ENCODE measurements around the gene TRMT112.

Gene TRMT112

DNA sequence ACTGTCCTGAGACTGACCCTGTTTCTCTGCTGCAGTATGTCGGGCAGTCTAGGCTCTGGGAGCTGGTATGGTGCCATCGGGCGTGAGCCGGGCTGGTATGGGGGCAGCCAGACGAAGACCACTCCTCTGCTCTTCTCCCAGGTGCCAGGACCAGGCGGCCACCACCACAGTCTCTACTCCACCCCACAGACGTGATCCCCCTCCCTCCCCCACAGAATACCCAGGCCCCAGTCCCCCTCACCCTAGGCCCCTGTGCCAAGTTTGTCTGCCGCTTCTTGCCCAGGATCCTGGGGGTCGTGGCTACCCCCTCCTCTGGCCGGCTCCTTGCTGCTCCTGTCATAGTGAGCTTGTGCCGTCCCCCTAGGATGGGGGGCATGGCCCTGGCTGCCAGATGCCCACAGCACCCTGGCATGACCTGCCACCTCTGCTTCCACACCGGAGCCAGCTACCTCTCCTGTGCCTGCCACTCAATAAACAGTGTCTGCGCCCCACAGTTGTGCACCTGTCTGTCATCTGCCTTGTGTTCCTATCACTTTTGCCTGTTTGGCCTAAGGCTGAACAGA, 28.3 kb downstream of the TRMT112 start:
- peaks cover 4% of the 10 kb centered on the region for H3K79me2 ChIP-seq

DNA sequence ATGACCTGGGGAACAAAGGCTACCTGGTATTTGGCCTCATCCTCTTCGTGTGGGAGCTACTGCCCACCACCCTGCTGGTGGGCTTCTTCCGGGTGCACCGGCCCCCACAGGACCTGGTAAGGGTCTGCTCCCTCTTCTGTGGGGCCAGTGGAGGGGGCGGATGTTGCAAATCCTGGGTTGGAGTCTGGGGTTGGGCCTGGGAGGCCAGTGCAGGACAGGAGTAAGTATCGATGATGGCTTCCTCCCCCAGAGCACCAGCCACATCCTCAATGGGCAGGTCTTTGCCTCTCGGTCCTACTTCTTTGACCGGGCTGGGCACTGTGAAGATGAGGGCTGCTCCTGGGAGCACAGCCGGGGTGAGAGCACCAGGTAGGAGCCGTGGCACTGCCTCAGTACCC, 29.0 kb downstream of the TRMT112 start:
- TF ChIP-seq CTCF (IDR thresholded peaks at IDR 0.05) = no peak
- H3K4me1 ChIP-seq = peaks cover 6% of the 10 kb centered on the region

More for the DNA sequence above, 28.3 kb downstream of the TRMT112 start:
- Histone ChIP-seq H3K27me3 (ENCODE audit: control insufficient read depth, insufficient read depth, low read length) (no peaks in the 10 kb centered on the region), H3K4me2 (ENCODE audit: low read length) (no peak overlapping the region), H3K9me3 (ENCODE audit: control insufficient read depth, low read length) (no peaks in the 10 kb centered on the region), H3K4me3 (ENCODE audit: low read depth, low read length) (no peak overlapping the region), H2AFZ (no peak overlapping the region), H3K9ac (no peak overlapping the region), H3K27ac (no peak overlapping the region), H3K36me3 (ENCODE audit: control insufficient read depth, insufficient read depth, low read length) (no peaks in the 10 kb centered on the region), H3K4me1 (peaks cover 2% of the 10 kb centered on the region)
- no peak for TF ChIP-seq CTCF (IDR thresholded peaks at IDR 0.05)

GRCh38 chr11:64287676-64288352, 29.5 kb downstream of the TRMT112 start:
- Histone ChIP-seq H3K4me1 (peaks cover 6% of the 10 kb centered on the region), H3K27ac (no peak overlapping the region), H3K79me2 (peaks cover 15% of the 10 kb centered on the region), H3K9me3 (ENCODE audit: control insufficient read depth, low read length) (no peaks in the 10 kb centered on the region), H3K36me3 (ENCODE audit: control insufficient read depth, insufficient read depth, low read length) (no peaks in the 10 kb centered on the region), H3K4me3 (ENCODE audit: low read depth, low read length) (no peak overlapping the region), H3K9ac (no peak overlapping the region), H2AFZ (no peak overlapping the region), H3K4me2 (ENCODE audit: low read length) (no peak overlapping the region), H3K27me3 (ENCODE audit: control insufficient read depth, insufficient read depth, low read length) (no peaks in the 10 kb centered on the region)
- no peak for TF ChIP-seq CTCF (IDR thresholded peaks at IDR 0.05)

More for the DNA sequence above, 29.0 kb downstream of the TRMT112 start:
- H3K36me3 ChIP-seq (ENCODE audit: control insufficient read depth, insufficient read depth, low read length) = no peaks in the 10 kb centered on the region
- no peaks in the 10 kb centered on the region for H3K27me3 ChIP-seq (ENCODE audit: control insufficient read depth, insufficient read depth, low read length)
- H3K9ac ChIP-seq = no peak overlapping the region
- no peak overlapping the region for H3K4me3 ChIP-seq (ENCODE audit: low read depth, low read length)
- no peak overlapping the region for H3K27ac ChIP-seq
- no peaks in the 10 kb centered on the region for H3K9me3 ChIP-seq (ENCODE audit: control insufficient read depth, low read length)
- no peak overlapping the region for H3K4me2 ChIP-seq (ENCODE audit: low read length)
- peaks cover 10% of the 10 kb centered on the region for H3K79me2 ChIP-seq
- no peak overlapping the region for H2AFZ ChIP-seq

DNA sequence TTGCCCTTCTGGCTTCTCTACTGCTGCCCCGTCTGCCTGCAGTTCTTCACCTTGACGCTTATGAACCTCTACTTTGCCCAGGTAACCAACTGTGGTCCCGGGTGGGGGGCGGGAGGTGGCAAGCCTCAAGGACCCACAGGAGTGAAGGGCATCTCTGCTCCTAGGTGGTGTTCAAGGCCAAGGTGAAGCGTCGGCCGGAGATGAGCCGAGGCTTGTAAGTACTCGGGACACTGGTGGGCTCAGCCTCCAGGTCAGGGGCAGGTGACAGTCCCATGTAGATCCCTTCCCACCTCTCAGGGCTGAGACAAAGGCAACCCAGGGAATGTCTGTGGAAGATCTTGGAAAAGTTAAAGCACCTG, 30.6 kb downstream of the TRMT112 start:
- no peak overlapping the region for H3K4me2 ChIP-seq (ENCODE audit: low read length)
- H3K4me1 ChIP-seq = peaks cover 6% of the 10 kb centered on the region
- H3K27ac ChIP-seq = no peak overlapping the region
- H3K4me3 ChIP-seq (ENCODE audit: low read depth, low read length) = no peak overlapping the region
- no peak overlapping the region for H3K9ac ChIP-seq
- H3K79me2 ChIP-seq = peaks cover 20% of the 10 kb centered on the region
- no peaks in the 10 kb centered on the region for H3K9me3 ChIP-seq (ENCODE audit: control insufficient read depth, low read length)
- no peaks in the 10 kb centered on the region for H3K27me3 ChIP-seq (ENCODE audit: control insufficient read depth, insufficient read depth, low read length)
- H2AFZ ChIP-seq = no peak overlapping the region
- H3K36me3 ChIP-seq (ENCODE audit: control insufficient read depth, insufficient read depth, low read length) = no peaks in the 10 kb centered on the region
- no peak for TF ChIP-seq CTCF (IDR thresholded peaks at IDR 0.05)
